Activated CD4-positive, alpha-beta T cell treated with anti-CD3 and anti-CD28 coated beads, Interleukin-2, amount 10 ng/mL, durations not matched to agents 7 days and 5 days (primary cell): ENCODE measurements around the gene TOGARAM2. TPM values are rescaled to one million over a fixed set of nuclear protein-coding genes. Genes with fewer than 3 reads are reported as not detected.

Source experiments
- CTCF ChIA-PET: fragments of 350-600 bp; sonication (Branson Sonifier 250); formaldehyde crosslinking; loops from one replicate; lab custom pipeline; 2021; ENCODE audit warnings: antibody characterized with exemption; lab: Charles Lee
- POLR2A ChIA-PET: fragments of 350-600 bp; sonication (Branson Sonifier 250); formaldehyde crosslinking; loops from one replicate; lab custom pipeline; 2021; ENCODE audit warnings: antibody characterized with exemption; lab: Charles Lee
- DNase-seq: peaks from one replicate; pipeline ENCODE4 v3.0.0-alpha.2; 2020
- H3K27ac Mint-ChIP-seq: one replicate; pipeline ENCODE4 v1.8.0; 2021; ENCODE audit warnings: mild to moderate bottlenecking, moderate library complexity, mixed read lengths
- H3K27me3 Mint-ChIP-seq: one replicate; pipeline ENCODE4 v1.8.0; 2021; ENCODE audit warnings: mixed read lengths
- H3K36me3 Mint-ChIP-seq: one replicate; pipeline ENCODE4 v1.8.0; 2021; ENCODE audit warnings: low read depth, mixed read lengths
- H3K4me1 Mint-ChIP-seq: one replicate; pipeline ENCODE4 v1.8.0; 2021; ENCODE audit warnings: mixed read lengths
- H3K4me3 Mint-ChIP-seq: one replicate; pipeline ENCODE4 v1.8.0; 2021; ENCODE audit warnings: mild to moderate bottlenecking, moderate library complexity, mixed read lengths
- H3K9me3 Mint-ChIP-seq: one replicate; pipeline ENCODE4 v1.8.0; 2021; ENCODE audit warnings: mixed read lengths
- total RNA-seq, 2 experiments: library from RNA; stranded (reverse); gene quantifications; one replicate each; pipeline ENCODE4 v1.2.3, GENCODE V29; 2021

Gene TOGARAM2
- total RNA-seq, 2 experiments from 2014 or later, result 3.7 to 5.0 TPM

- no peak overlapping the region for H3K4me3 Mint-ChIP-seq
- DNase-seq, result no peak
- peaks cover 2% of the 10 kb centered on the region for H3K36me3 Mint-ChIP-seq
- H3K27me3 Mint-ChIP-seq, result no peaks in the 10 kb centered on the region
- H3K4me1 Mint-ChIP-seq, result peaks cover 57% of the 10 kb centered on the region
- ChIA-PET POLR2A (no interaction called here), CTCF (interaction anchor here (1.3 kb wide), 1 partner anchor 10 kb away, joined by 5 read pairs; no protein-coding TSS in a partner anchor)
- peak overlapping the region; percentile 97 for H3K27ac Mint-ChIP-seq
- H3K9me3 Mint-ChIP-seq, result no peaks in the 10 kb centered on the region
These were observed 28.2 kb downstream of the TOGARAM2 start for GRCh38 chr2:29009270-29009669.

GRCh38 chr2:29009711-29010677 lies 28.9 kb downstream of the TOGARAM2 start:
- DNase-seq, result no peak
- Mint-ChIP-seq H3K27me3 (no peaks in the 10 kb centered on the region), H3K4me1 (peaks cover 64% of the 10 kb centered on the region), H3K9me3 (no peaks in the 10 kb centered on the region), H3K27ac (peak overlapping the region; percentile 97), H3K36me3 (peaks cover 2% of the 10 kb centered on the region), H3K4me3 (no peak overlapping the region)
- CTCF ChIA-PET, result interaction anchor here (1.1 to 1.4 kb wide), 3 partner anchors 10 to 185 kb away, joined by 3 to 5 read pairs (median 3); no protein-coding TSS in a partner anchor
- POLR2A ChIA-PET, result no interaction called here

GRCh38 chr2:29010946-29011345 lies 29.8 kb downstream of the TOGARAM2 start:
- ChIA-PET CTCF (interaction anchor here (0.8 to 5.1 kb wide), 7 partner anchors 9 to 184 kb away, joined by 3 to 26 read pairs (median 5); partner anchors contain the start of gene TOGARAM2), POLR2A (no interaction called here)
- H3K9me3 Mint-ChIP-seq, result no peaks in the 10 kb centered on the region
- peak; percentile 47 for DNase-seq
- H3K27me3 Mint-ChIP-seq, result no peaks in the 10 kb centered on the region
- H3K36me3 Mint-ChIP-seq, result peaks cover 2% of the 10 kb centered on the region
- H3K4me3 Mint-ChIP-seq, result no peak overlapping the region
- H3K4me1 Mint-ChIP-seq, result peaks cover 73% of the 10 kb centered on the region
- H3K27ac Mint-ChIP-seq, result peak overlapping the region; percentile 97

- H3K4me1 Mint-ChIP-seq, result peaks cover 79% of the 10 kb centered on the region
- peak; percentile 63 for DNase-seq
- POLR2A ChIA-PET, result no interaction called here
- H3K36me3 Mint-ChIP-seq, result peaks cover 2% of the 10 kb centered on the region
- no peak overlapping the region for H3K4me3 Mint-ChIP-seq
- peak overlapping the region; percentile 97 for H3K27ac Mint-ChIP-seq
- CTCF ChIA-PET, result interaction anchor here (0.7 to 5.1 kb wide), 7 partner anchors 10 to 37 kb away, joined by 3 to 26 read pairs (median 5); partner anchors contain the start of gene TOGARAM2
- no peaks in the 10 kb centered on the region for H3K27me3 Mint-ChIP-seq
- H3K9me3 Mint-ChIP-seq, result no peaks in the 10 kb centered on the region
These were observed 30.4 kb downstream of the TOGARAM2 start for GRCh38 chr2:29011418-29012060.

- no peak overlapping the region for H3K4me3 Mint-ChIP-seq
- peaks cover 84% of the 10 kb centered on the region for H3K4me1 Mint-ChIP-seq
- no peaks in the 10 kb centered on the region for H3K27me3 Mint-ChIP-seq
- peak overlapping the region; percentile 97 for H3K27ac Mint-ChIP-seq
- ChIA-PET POLR2A (interaction anchor here (0.8 kb wide), 1 partner anchor 117 kb away, joined by 3 read pairs; no protein-coding TSS in a partner anchor), CTCF (interaction anchor here (0.7 to 5.1 kb wide), 8 partner anchors 10 to 200 kb away, joined by 3 to 26 read pairs (median 3); partner anchors contain the start of gene TOGARAM2)
- no peaks in the 10 kb centered on the region for H3K9me3 Mint-ChIP-seq
- H3K36me3 Mint-ChIP-seq, result peaks cover 7% of the 10 kb centered on the region
- peak; percentile 38 for DNase-seq
These were observed 31.1 kb downstream of the TOGARAM2 start for GRCh38 chr2:29012211-29012681.

GRCh38 chr2:29013057-29013780 lies 32.1 kb downstream of the TOGARAM2 start:
- no peaks in the 10 kb centered on the region for H3K27me3 Mint-ChIP-seq
- POLR2A ChIA-PET, result no interaction called here
- peaks cover 84% of the 10 kb centered on the region for H3K4me1 Mint-ChIP-seq
- peak overlapping the region; percentile 79 for H3K4me3 Mint-ChIP-seq
- DNase-seq, result no peak
- H3K36me3 Mint-ChIP-seq, result peaks cover 7% of the 10 kb centered on the region
- H3K9me3 Mint-ChIP-seq, result no peaks in the 10 kb centered on the region
- CTCF ChIA-PET, result interaction anchor here (0.8 to 5.1 kb wide), 6 partner anchors 11 to 199 kb away, joined by 3 to 26 read pairs (median 3); no protein-coding TSS in a partner anchor
- H3K27ac Mint-ChIP-seq, result peak overlapping the region; percentile 97

- H3K9me3 Mint-ChIP-seq, result no peaks in the 10 kb centered on the region
- H3K27ac Mint-ChIP-seq, result peak overlapping the region; percentile 97
- no peaks in the 10 kb centered on the region for H3K27me3 Mint-ChIP-seq
- H3K4me1 Mint-ChIP-seq, result peaks cover 78% of the 10 kb centered on the region
- POLR2A ChIA-PET, result no interaction called here
- H3K36me3 Mint-ChIP-seq, result peaks cover 4% of the 10 kb centered on the region
- CTCF ChIA-PET, result interaction anchor here (1.1 to 5.1 kb wide), 3 partner anchors 10 to 14 kb away, joined by 3 to 26 read pairs (median 8); no protein-coding TSS in a partner anchor
- H3K4me3 Mint-ChIP-seq, result peak overlapping the region; percentile 79
- no peak for DNase-seq
These were observed 33.2 kb downstream of the TOGARAM2 start for GRCh38 chr2:29014331-29014730.

GRCh38 chr2:29014811-29015421 lies 33.8 kb downstream of the TOGARAM2 start:
- DNase-seq, result peak; percentile 81
- Mint-ChIP-seq H3K36me3 (peaks cover 6% of the 10 kb centered on the region), H3K4me1 (peaks cover 72% of the 10 kb centered on the region), H3K9me3 (no peaks in the 10 kb centered on the region), H3K27me3 (no peaks in the 10 kb centered on the region), H3K27ac (peak overlapping the region; percentile 97), H3K4me3 (peak overlapping the region; percentile 79)
- POLR2A ChIA-PET, result no interaction called here
- CTCF ChIA-PET, result interaction anchor here (0.6 to 5.1 kb wide), 9 partner anchors 10 to 228 kb away, joined by 3 to 26 read pairs (median 5); no protein-coding TSS in a partner anchor

GRCh38 chr2:29015701-29016470 lies 34.8 kb downstream of the TOGARAM2 start:
- Mint-ChIP-seq H3K36me3 (peaks cover 6% of the 10 kb centered on the region), H3K9me3 (no peaks in the 10 kb centered on the region), H3K27me3 (no peaks in the 10 kb centered on the region), H3K27ac (peak overlapping the region; percentile 97), H3K4me1 (peaks cover 62% of the 10 kb centered on the region), H3K4me3 (peak overlapping the region; percentile 79)
- ChIA-PET CTCF (interaction anchor here (0.6 to 5.1 kb wide), 10 partner anchors 9 to 227 kb away, joined by 3 to 26 read pairs (median 4); no protein-coding TSS in a partner anchor), POLR2A (no interaction called here)
- no peak for DNase-seq

GRCh38 chr2:29016504-29016903 lies 35.4 kb downstream of the TOGARAM2 start:
- Mint-ChIP-seq H3K4me3 (peak overlapping the region; percentile 26), H3K9me3 (no peaks in the 10 kb centered on the region), H3K27ac (peak overlapping the region; percentile 97), H3K4me1 (peaks cover 56% of the 10 kb centered on the region), H3K36me3 (peaks cover 6% of the 10 kb centered on the region), H3K27me3 (no peaks in the 10 kb centered on the region)
- ChIA-PET POLR2A (no interaction called here), CTCF (interaction anchor here (0.9 to 2.3 kb wide), 5 partner anchors 10 to 80 kb away, joined by 3 to 5 read pairs (median 3); no protein-coding TSS in a partner anchor)
- DNase-seq, result no peak
